HG03135 (cell line): ENCODE results near the gene ALDH5A1.

Source experiments
- ATAC-seq: cut with Tn5 transposase; IDR thresholded peaks from one replicate; pipeline ENCODE4 v1.9.1; 2021; ENCODE audit warnings: mild to moderate bottlenecking, moderate library complexity; ENCODE audit not compliant: unreplicated experiment

ALDH5A1 gene

DNA sequence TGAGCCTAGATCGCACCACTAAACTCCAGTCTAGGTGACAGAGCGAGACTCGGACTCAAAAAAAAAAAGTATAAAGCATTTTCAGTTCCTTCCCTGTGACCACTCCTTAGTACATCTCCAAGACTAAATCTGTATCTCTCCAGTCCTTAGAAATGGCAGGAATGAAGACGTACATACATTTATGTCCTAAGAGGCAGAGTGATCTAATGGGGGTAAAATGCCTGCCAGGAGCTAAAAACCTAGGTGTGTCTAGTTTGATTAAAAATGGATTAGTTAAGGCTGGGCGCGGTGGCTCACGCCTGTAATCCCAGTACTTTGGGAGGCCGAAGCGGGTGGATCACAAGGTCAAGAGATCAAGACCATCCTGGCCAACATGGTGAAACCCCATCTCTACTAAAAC lies 70.4 kb downstream of the ALDH5A1 start:
- no peak for ATAC-seq

DNA sequence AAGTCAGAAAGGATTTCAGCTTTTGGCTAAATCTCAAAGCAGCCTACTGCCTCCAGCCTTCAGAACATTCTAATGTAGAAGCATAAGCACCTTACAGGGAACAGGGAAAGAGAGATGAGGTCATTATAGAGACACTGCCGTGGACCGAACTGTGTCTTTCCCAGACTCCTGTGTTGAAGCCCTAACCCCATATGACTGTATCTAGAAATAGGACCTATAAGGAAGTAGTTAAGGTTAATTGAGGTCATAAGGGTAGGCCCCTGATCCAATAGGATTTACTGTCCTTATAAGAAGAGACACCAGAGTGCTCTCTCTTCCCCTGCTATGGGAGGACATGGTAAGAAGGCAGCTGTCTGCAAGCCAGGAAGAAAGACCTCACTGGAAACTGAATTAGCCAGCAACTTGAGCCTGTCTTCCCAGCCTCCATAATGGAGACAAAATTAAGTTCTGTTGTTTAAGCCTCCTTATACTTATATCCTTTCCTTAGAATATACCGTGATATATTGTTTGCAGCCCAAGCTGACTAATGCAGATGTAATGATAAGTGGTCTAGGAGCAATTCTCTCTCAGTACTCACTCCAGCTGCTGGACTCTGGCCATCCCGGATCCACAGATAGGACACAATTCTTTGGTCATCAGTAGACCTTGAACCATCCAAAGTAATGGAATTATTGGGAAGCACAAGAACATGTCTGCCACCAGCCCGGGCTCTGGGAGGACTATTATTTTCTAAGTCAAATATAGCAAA lies 71.4 kb downstream of the ALDH5A1 start:
- no peak for ATAC-seq

DNA sequence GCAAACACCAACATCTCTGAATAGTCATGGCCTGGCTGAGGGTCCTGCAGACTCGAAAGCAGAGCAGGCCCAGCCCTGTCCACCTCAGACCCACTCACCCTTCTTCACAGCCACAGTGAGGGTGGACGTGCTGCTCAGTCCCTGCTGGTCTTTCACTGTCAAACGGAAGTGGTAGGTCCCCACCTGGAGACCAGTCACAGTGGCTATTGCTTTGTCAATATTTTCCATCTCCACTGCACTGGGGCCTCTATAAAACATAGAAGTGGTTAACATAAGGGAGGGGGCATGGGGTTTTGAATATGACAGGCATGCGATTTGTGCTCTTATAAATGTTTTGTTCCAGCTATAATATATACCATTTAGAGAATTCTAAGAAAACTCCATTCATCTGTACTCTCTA lies 73.9 kb downstream of the ALDH5A1 start:
- no peak for ATAC-seq

DNA sequence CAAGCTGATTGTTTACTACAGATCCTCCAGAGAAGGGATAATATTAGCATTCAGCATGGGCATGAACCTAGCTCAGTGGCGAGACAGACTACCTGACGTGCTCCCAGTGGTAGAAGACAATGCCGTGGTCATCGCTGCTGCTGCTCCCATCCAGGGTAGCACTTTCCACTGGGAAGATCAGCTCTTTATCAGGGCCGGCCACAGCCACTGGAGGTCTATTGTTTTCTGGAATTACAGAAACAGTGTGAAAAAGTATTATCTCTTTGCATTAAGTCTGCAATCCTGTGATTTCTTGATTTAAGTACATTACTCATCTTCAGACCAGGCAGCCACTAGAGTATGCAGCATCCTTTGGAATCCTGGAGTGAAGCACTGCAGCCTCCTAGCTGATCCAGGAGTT lies 75.0 kb downstream of the ALDH5A1 start:
- no peak for ATAC-seq

DNA sequence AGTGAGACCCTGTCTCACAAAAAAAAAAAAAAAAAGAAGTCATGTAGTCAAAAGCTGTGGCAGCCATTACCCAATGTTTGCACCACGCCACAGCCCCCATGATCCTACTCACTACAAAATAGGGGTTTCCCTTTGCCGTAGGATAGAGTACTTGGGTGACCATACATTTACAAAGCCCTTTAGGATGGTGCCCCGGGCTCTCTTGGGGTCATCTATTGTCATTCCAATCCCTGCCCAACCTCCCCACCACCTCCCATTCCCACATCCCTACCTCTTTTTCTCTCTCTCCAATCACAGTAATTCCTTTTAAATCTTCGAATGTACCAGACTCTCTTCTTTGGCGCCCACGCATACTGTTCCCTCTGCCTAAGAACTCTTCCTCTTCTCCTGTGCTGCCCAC lies 76.6 kb downstream of the ALDH5A1 start:
- no peak for ATAC-seq

DNA sequence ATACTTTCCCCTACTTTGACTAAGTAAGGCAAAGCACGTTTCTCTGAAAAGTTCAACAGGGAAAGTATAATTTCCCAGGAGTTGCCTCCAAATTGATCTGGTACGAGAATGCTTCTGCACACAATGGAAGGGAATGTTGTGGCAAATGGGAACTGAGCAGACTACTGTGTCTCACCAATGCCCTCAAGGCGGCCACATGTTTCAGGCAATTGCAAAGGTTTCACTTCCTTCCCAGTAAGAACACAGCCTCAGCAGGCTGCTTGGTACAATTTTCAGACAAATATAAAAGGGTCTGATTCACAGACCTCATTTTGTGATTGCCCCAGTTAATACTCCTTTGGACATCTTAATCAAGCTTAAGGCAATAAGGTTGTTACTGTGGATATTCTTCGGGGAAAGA lies 80.0 kb downstream of the ALDH5A1 start:
- peak; percentile 69 for ATAC-seq

DNA sequence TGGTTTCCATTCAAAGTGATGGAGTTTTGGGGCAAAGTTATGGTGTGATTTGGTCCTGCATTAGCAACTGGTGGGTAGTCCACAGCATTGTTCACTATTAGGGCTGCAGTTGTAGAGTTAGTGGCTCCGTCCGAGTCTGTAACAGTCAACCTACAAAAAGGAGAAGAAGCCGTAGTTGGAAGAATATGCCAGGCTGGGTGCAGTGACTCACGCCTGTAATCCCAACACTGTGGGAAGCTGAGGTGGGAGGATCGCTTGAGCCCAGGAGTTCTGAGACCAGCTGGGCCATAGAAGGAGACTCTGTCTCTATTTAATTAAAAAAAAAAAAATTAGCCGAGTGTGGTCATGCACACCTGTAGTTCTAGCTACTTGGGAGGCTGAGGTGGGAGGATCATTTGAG lies 81.7 kb downstream of the ALDH5A1 start:
- no peak for ATAC-seq

DNA sequence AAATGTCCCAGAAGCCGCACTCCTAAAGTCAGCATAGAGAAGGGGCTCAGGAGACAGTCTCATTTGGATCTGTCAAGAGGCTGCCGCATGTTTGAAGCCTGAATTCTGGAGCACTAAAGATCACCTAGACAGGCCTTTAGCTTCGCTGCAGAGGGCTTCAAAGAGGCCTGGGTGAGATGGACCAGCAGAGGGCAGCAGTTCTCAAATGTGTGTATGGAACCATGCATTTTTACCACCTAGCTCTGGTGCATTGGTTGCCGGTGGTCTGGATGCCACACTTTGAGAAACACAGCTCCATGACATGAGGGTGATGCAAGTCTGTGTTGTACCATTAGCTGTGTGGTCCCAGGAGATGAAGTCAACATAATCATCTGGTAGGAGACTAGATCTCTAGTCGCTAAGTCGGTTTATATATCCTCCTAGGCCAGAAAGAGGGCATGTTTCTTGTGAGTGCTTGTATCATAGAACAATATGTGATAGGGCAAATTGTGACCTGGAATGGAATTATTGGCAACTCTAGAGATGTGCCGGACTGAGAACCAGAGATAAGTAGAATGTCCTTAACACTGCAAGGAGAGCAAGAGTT lies 86.4 kb downstream of the ALDH5A1 start:
- ATAC-seq, result peak; percentile 72

DNA sequence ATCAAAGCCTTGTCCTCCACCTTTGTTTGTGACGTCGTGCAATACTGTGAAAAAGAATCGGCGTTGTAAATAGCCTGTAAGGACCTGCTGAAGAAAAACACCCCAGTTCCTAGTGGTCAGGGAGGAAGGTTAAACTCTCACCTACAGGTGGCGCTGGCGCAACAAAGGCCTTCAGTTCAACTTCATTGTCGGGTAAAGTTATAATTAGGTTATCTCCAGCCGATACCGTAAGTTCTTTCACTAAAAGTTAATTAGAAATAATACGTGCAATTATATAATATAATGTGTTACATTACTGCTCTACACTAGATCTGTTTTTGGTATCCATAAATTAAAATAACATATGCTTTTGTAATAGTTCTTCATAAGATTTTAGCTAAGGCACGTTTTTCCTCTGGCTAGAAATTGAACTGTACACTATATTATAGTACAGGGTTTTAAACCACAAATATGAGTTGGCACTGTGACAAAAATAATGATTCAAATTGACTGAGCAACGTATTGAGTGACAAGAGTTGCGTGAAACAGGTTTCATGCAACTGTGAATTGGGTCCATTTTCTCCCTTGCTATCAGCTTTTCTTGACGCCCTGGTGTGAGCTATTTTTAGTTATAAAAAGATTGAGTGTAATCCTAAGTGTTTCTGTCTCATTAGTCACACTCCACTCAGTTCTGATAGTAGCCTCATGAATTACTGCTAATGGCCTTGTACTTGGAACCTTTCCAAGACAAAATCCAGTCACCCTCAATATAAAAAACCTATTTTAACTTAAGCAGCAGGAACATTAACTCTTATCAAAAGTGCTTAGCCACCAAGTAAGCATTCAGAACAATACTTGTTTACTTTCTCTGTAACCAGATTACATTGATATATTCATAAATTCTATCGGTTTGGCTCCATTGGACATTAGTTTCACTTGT lies 89.0 kb downstream of the ALDH5A1 start:
- ATAC-seq, result peak; percentile 75

DNA sequence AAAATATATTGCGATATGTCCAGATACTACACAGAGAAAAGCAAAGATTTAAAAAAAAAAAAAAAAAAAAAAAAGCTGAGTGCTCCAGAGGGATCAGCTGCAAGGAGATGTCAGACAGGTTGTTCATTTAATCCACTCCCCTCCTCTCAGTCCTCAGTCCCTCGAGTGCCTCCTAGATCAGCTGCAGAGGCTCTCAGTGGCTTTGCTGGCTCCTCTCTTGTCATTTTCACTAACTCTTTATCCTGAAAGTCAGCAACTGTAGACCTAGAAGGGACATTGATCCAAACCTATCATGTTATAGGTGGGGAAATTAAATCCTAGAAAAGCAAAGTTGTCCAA lies 89.6 kb downstream of the ALDH5A1 start:
- ATAC-seq, result no peak
